ENCODE results near the gene TOMM5.

DNA sequence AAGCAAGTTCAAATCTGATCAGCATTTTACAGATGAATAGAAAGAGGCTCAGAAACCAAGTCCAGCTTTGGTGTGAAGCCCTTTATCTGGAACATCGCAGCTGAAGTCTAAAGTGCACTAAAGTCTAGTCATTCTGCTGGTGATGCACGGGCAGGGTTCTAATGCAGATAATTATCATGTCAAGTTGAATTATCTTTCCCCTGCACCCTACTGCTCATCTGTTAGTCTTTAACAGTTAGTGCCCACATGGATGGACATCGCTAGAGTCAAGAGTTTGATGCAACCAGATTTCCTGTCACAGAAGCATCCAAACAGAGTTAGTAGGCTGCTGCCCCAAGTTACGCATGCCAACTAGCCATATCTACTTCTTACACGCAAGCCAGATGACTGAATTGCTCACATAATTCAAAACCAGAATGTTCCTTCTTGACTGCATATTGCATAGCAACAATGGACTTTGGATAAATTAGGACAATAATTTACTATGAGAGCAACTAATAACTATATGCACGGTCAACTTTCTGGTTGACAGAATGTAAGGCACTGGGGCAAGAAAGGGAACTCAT, 1.6 kb upstream of the TOMM5 start:
- no peak for TF ChIP-seq CTCF (IDR thresholded peaks at IDR 0.05; ENCODE audit: low read depth, low read length, poor library complexity, severe bottlenecking)
- no peak for TF ChIP-seq EZH2phosphoT487 (IDR thresholded peaks at IDR 0.05; ENCODE audit: borderline replicate concordance, low read length)
